Activated naive CD4-positive, alpha-beta T cell treated with Interleukin-2 at 50 U/mL for 16 hours (primary cell): ENCODE data around the gene SYNPR.

Experiments used
- DNase-seq: peaks from one replicate; pipeline ENCODE4 v3.0.0-alpha.2; 2020

Gene SYNPR

DNA sequence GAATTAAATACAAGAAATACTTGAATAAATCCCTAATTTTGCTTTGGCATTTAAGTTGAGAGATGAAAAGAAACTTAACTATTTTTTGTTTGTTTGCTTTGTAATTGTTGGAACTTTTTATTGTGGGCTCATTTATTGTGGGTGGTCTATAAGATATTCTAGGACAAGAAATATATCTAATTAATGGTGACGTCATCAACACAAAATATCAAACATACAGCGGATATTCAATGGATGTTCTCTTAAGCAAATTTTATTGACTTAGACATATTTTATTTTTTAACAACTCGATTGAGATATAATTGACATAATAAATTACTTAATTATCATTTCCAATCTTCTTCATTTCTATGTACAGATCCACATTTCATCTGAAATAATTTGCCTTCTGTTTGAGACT lies 30.0 kb downstream of the SYNPR start:
- DNase-seq, result no peak

DNA sequence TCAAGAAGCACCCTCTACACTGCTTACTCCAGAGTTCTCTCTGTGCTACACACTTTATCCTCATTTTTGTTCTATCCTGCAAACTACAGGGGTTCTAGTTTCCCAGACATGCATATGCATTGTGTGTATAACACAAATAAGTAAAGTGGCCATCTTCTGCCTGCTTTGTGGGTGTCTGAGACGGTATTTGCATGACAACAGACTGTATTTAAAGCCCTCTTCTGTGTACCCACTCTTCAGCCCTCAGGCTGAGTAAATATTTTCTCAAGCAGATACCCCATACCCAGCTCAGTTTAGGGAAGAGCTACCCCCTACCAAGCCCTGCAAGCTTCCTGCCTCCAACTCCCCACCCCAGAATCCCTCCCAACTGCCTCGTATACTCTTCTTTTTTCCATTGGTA lies 31.7 kb downstream of the SYNPR start:
- no peak for DNase-seq

DNA sequence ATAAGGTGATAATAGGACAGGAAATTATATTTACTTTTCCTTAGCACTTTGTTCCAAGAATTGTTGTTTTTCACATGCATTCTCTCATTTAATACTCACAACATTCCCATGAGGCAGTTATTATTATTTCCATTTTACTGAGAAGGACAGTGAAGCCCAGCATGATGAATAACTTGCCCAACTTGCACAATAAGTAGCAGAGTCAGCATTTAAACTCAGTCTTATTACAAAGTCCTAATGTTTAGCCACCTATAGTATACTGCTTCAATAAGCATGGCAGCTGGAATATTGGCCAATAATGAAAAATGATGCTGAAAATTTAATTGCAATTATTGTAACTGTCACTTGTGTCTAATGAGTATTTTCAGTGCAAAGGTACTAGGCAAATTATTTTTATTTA lies 45.7 kb downstream of the SYNPR start:
- DNase-seq, result no peak

- no peak for DNase-seq
These were observed 46.5 kb downstream of the SYNPR start for GRCh38 chr3:63324621-63325020.

- no peak for DNase-seq
These were observed 47.3 kb downstream of the SYNPR start for GRCh38 chr3:63325386-63325785.

- no peak for DNase-seq
These were observed 50.3 kb downstream of the SYNPR start for GRCh38 chr3:63328365-63328764.

- DNase-seq, result no peak
These were observed 53.4 kb downstream of the SYNPR start for GRCh38 chr3:63331520-63331919.

GRCh38 chr3:63333815-63334214 lies 55.7 kb downstream of the SYNPR start:
- no peak for DNase-seq

DNA sequence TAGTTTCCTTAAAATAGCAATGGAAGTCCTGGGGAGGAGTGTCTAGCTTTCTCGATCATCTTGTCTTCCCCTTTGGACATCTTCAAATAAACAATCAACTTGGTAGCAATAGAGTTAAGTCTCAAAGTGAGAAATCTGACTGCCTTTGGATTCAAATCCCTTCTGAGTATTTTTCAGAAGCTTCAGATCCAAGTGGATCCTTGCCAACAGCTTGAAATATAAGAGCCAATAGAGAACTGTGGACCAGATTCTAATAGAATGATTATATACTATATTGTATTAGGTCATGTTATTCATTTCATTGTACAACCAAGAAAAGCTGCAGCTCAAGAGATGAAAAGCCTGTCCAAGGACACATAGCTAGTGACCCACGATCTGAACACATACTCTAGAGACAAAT lies 60.2 kb downstream of the SYNPR start:
- no peak for DNase-seq

- peak; percentile 30 for DNase-seq
These were observed 65.6 kb downstream of the SYNPR start for GRCh38 chr3:63343674-63344073.

DNA sequence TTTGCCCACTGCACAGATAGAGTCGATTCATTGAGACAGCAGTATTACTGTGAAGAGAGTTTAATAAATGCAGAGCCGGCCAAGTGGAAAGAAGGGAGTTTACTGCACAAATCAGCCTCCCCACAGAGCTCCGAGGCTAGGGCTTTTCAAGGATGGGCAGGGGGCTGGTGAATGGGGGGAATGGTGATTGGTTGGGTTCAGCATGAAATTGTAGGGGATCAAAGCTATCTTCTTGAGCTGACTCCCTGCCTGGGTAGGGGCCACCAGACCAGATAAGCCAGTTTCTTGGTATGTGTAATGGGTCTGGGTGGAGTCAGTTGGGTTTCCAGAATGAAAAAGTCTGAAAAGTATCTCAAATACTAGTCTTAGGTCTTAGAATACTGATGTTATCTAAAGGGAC lies 66.6 kb downstream of the SYNPR start:
- DNase-seq, result no peak

DNA sequence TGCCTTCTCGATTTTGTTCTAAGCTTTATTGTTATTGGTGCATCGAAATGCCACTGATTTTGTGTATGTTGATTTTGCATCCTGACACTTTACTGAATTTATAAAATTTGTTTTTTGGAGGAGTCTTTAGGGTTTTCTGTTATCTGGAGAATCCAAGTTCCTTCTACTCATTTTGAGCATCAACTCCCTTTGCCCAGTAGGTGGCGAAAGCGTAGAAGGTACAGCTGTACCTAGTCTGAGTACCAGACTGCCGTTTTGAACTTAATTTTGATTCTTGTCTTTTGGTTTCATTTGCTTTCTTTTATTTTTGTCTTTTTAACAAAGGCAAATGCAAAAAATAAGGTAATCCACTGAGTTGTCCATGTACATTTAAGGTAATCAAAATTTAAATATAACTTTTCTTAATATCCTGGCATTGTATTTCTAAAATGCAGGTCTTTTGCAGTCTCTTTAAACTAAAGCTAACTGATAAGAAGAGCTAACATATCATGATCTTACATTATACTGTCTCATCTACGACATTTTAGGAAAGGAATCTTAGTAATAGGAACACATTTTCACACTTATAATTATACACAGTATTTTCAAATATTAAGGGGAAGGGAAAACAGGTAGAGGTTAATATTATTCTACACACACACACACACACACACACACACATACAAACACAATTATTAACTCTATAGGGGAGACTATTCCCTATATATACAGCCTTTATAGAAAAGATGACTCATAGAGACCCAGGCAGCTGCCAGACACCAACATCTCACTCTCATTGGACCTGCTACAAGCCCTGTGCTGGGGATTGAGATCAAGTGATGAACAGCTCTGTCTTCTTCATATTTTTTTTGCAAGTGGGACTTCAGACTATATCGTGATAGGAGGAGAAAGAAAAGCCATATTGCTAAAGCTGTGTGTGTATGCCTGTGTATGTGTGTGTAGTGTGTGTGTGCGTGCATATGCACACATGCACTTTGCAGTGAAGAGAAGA lies 71.8 kb downstream of the SYNPR start:
- peak; percentile 13 for DNase-seq

DNA sequence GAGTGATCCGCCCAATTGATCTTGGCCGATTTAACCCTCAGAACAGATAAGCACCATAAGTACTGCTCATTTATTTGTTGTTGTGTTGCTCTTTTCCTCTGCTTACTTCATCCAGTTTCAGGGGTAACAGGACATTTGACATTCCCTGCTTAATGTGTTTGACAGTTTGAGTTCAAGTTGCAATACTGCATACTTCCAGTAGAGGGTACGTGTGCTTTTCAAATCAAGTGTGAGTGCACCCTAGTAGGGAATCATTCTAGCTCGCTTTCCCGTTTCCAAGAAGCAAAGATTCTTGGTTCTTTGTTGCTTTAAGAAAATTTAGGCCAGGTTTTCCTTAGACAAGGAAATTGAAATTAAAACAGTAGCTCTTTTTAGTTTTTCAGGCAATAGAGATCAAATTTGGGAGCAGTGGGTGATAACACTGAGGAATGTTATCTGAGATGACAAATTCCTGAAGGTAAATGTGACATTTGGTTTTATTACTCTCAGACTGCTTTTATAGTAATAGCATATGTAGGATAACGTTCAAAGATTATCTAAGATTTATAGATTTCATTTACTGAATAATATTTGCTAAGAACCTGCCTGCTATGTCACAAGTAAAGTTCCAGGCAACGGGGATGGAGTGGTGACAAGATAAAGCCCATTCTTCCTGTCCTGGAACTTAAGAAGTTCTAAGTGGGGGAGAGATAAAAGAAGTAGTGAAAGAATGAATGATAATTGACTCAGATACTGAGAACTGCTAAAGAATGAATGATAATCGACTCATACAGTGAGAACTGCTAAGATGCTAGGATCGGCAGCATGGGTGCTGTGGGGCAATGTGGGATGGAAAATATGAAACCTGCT lies 73.3 kb downstream of the SYNPR start:
- no peak for DNase-seq

DNA sequence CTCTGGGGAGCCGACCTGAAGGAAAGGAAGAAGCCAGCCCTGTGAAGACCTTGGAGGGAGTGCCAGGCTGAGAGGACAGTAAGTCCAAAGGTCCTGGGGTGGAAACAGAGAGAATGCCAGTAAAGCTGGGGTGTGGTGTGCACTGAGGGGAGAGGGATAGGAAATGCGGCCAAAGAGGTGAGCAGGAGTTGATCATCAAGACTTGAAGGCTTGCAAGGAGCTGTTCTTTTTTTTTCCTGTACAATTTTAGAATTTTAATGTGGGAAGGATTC lies 73.8 kb downstream of the SYNPR start:
- no peak for DNase-seq

DNA sequence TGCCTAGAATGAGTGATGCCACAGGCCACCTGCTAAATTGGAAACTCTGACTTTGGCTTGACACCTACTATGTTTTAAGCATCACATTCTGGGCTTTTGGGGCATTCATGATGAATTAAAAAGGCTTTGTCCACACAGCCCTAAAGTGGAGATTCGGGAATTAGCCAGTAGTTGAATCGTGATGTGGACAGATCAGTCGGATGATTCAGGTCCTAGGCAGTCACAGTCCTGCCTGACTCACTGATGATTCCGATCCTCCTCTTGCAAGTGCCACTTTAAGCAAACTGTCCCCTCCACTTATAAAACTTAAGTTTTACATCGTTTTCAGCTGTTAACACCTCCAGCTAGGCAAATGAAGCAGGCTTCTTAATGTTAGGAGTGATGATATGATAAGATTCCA lies 75.3 kb downstream of the SYNPR start:
- DNase-seq, result no peak

GRCh38 chr3:63354160-63354559 lies 76.1 kb downstream of the SYNPR start:
- no peak for DNase-seq

- DNase-seq, result no peak
These were observed 77.7 kb downstream of the SYNPR start for GRCh38 chr3:63355809-63356208.

DNA sequence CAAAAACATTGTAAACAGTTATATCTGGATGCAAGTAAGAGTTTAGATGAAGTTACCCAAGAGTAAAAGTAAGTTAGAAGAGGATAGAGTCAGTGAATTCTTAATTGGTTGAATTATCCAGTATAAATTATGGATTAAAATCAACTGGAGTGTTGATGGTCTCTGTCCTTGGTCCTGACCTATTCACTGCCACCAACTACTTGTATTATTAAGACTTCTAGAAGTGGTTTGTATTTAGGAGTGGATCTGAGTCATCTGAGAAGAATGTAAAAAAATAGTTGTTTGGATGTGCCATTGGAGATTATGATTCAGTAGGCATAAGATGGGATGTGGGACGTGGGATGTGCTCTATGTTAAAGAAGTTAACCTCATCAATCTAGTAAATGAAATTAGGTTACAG lies 86.4 kb downstream of the SYNPR start:
- DNase-seq, result no peak

- no peak for DNase-seq
These were observed 86.8 kb downstream of the SYNPR start for GRCh38 chr3:63364910-63365309.

GRCh38 chr3:63365671-63366070 lies 87.6 kb downstream of the SYNPR start:
- DNase-seq, result no peak

DNA sequence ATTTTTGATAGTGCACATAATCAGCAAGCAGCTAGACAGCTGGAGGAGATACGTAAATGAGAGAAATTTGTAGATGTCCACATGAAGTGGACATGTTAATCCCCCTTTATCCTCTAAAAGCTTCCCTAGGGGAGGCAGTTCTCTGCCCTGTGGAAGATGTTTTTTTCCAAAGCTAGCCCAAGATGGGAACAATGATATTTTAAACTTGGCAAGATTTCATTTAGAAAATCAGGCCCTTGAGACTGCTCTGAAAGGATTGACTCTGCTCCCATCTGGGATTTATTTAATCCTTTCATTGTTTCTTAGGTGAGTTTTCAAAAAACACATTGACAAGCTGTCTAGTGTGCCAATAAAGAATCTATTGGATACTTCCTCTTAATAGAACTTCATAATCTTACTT lies 92.0 kb downstream of the SYNPR start:
- no peak for DNase-seq

DNA sequence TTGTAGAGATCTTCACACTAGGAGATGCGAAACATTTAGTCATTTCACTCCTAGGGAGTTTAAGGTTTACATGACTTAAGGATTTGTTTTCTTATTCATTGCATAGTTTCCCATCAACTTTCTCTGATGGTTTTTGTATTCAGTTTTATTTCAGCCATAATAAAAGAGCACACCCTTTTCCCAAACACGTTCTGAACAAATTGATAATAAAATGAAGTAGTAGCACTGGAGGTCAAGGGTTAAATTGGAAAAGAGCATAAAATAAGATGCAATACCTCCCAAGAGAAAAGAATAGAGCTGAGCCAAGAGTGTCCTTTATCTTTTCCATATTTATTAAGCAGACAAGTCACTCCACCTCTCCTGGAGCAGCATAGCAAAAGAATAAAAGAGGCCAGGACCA lies 104.9 kb downstream of the SYNPR start:
- no peak for DNase-seq

DNA sequence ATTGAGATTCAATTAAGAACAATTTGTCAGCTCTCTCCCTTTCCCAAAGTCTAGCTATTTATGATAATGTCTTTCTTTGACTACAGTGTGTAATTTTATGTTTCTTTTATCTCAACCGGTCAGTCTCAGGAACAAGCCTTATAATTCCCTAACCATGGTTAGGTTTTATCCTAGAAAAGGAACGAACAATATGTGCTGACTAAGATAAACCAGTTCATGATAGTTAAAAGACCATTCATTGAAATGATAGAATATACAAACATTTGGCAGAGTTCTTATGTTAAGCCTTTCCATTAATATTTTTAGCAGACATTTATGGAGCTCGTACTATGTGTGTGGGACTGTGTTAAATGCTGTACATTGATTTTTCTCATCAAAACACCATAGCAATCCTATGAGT lies 106.3 kb downstream of the SYNPR start:
- DNase-seq, result no peak

GRCh38 chr3:63385629-63386028 lies 107.5 kb downstream of the SYNPR start:
- DNase-seq, result no peak
